GM19397 (cell line): ENCODE data around the gene HTT-AS.

Experiments used
- ATAC-seq: cut with Tn5 transposase; IDR thresholded peaks from one replicate; pipeline ENCODE4 v1.9.1; 2021; ENCODE audit warnings: mild to moderate bottlenecking, moderate library complexity; ENCODE audit not compliant: unreplicated experiment

The HTT-AS gene

GRCh38 chr4:3091464-3091863, 17.1 kb upstream of the HTT-AS start:
- no peak for ATAC-seq

- no peak for ATAC-seq
These were observed 12.9 kb upstream of the HTT-AS start for GRCh38 chr4:3087115-3087797.

- no peak for ATAC-seq
These were observed 11.8 kb upstream of the HTT-AS start for GRCh38 chr4:3085948-3086670.

- ATAC-seq, result no peak
These were observed 9.4 kb upstream of the HTT-AS start for GRCh38 chr4:3083732-3084131.

- no peak for ATAC-seq
These were observed 8.7 kb upstream of the HTT-AS start for GRCh38 chr4:3082925-3083515.

GRCh38 chr4:3079694-3080123, 5.4 kb upstream of the HTT-AS start:
- ATAC-seq, result no peak

- ATAC-seq, result no peak
These were observed 3.5 kb upstream of the HTT-AS start for GRCh38 chr4:3077796-3078195.

GRCh38 chr4:3075652-3075981, 1.3 kb upstream of the HTT-AS start:
- no peak for ATAC-seq

GRCh38 chr4:3074846-3075651, 711 bp upstream of the HTT-AS start:
- ATAC-seq, result peak; percentile 10

- ATAC-seq, result peak; percentile 27
These were observed 920 bp downstream of the HTT-AS start for GRCh38 chr4:3073158-3074077.

- no peak for ATAC-seq
These were observed 2.5 kb downstream of the HTT-AS start for GRCh38 chr4:3071811-3072210.

- ATAC-seq, result no peak
These were observed 3.4 kb downstream of the HTT-AS start for GRCh38 chr4:3070709-3071500.

GRCh38 chr4:3069661-3070199, 4.6 kb downstream of the HTT-AS start:
- ATAC-seq, result no peak

GRCh38 chr4:3067473-3068001, 6.8 kb downstream of the HTT-AS start:
- no peak for ATAC-seq

GRCh38 chr4:3066836-3067400, 7.4 kb downstream of the HTT-AS start:
- ATAC-seq, result no peak

GRCh38 chr4:3065551-3065950, 8.8 kb downstream of the HTT-AS start:
- ATAC-seq, result no peak

- ATAC-seq, result no peak
These were observed 11.9 kb downstream of the HTT-AS start for GRCh38 chr4:3062471-3062870.

- ATAC-seq, result no peak
These were observed 13.4 kb downstream of the HTT-AS start for GRCh38 chr4:3060946-3061345.

- no peak for ATAC-seq
These were observed 14.4 kb downstream of the HTT-AS start for GRCh38 chr4:3059943-3060342.
